Right lobe of liver (tissue), 4 donors: ENCODE data around the gene EXD3.
"Not testable (repeated sequence)": the region's sequence is repeated elsewhere in the genome, so short reads cannot be mapped to it uniquely, and the experiment has no call there.

Experiments used
- POLR2A ChIP-seq: fragments of 450-650 bp; IDR thresholded peaks from one replicate; pipeline ENCODE4 v1.6.1; 2017; ENCODE audit warnings: antibody characterized with exemption, mild to moderate bottlenecking
- TF ChIP-seq, protein P1 (sequence below), 4 donors: fragments of 200-600 bp in 3 of 4; fragments of 450-650 bp in 1 of 4; IDR thresholded peaks; one replicate each; pipeline versions ENCODE4 v1.5.1 to v1.8.0; 2016 to 2022; ENCODE audit warnings: antibody characterized with exemption in 4 of 4, mild to moderate bottlenecking in 2 of 4
- donor health status: DM: no; HTN: no; CAD: no.
- donor health status: DM: no; HTN: no; CAD: no.
- donor health status: DM: no; HTN: yes; CAD: no.

DNA sequence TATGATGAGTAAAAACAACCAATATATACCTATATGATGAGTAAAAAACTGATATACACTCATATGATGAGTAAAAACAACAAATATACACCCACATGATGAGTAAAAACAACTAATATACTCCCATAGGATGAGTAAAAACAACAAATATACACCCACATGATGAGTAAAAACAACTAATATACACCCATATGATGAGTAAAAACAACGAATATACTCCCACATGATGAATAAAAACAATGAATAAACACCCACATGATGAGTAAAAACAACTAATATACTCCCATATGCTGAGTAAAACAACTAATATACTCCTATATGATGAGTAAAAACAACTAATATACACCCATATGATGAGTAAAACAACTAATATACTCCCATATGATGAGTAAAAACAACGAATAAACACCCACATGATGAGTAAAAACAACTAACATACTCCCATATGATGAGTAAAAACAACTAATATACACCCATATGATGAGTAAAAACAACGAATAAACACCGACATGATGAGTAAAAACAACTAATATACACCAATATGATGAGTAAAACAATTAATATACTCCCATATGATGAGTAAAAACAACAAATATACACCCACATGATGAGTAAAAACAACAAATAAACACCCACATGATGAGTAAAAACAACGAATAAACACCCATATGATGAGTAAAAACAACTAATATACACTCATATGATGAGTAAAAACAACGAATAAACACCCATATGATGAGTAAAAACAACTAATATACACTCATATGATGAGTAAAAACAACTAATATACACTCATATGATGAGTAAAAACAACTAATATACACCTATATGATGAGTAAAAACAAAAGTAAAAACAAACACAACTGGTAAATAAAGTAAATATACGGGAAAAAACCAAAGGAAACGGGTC lies 95.1 kb downstream of the EXD3 start:
- TF ChIP-seq, protein P1, sequence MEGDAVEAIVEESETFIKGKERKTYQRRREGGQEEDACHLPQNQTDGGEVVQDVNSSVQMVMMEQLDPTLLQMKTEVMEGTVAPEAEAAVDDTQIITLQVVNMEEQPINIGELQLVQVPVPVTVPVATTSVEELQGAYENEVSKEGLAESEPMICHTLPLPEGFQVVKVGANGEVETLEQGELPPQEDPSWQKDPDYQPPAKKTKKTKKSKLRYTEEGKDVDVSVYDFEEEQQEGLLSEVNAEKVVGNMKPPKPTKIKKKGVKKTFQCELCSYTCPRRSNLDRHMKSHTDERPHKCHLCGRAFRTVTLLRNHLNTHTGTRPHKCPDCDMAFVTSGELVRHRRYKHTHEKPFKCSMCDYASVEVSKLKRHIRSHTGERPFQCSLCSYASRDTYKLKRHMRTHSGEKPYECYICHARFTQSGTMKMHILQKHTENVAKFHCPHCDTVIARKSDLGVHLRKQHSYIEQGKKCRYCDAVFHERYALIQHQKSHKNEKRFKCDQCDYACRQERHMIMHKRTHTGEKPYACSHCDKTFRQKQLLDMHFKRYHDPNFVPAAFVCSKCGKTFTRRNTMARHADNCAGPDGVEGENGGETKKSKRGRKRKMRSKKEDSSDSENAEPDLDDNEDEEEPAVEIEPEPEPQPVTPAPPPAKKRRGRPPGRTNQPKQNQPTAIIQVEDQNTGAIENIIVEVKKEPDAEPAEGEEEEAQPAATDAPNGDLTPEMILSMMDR (IDR thresholded peaks at IDR 0.05), result not testable (repeated sequence)
- not testable (repeated sequence) for TF ChIP-seq POLR2A
